Measurements from ENCODE around the gene CBX2. TPM values are rescaled to one million over a fixed set of nuclear protein-coding genes. Genes with fewer than 3 reads are reported as not detected.

The CBX2 gene
- total RNA-seq, 1 experiment from 2014 or later = 4.8 TPM

DNA sequence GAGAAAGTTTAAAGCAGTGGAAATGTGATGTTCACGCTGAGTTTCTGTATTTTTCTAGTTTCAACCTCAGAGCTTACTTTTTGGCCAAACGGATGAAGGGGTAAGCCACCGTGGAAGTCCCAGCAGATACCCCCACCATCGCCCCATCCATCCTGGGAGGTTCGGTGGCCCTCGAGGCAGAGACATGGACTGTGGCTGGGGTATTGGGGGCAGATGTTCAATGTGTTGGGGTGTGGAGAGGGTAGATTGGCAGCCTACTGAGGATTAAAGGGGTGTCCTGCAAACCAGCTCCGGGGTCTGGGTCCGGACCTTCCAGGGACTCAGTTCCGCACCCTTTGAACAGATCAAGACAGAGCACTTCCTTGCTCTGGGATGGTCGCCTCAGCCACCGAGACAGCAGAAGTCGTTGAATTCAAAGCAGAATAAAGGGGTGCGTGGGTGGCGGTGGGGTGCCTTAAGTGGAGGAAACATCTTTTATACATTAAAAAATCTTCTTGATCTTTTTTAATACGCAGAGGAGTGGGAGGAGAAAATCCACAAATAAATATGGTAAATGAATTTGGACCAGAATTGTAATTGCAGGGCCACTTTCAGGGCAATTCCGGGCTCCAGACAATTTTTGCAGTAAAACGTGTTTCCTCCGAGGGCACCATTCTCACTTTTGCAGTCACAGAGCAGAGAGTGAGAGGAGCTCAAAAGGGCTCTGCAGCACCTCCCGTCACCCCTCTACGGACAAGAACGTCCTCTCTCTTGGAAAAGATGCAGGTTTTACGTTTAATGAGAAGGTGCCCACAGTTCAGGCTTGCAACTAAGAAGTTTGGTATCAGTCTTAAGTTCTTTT lies 27.1 kb downstream of the CBX2 start:
- Histone ChIP-seq H4K20me1 (ENCODE audit: insufficient read depth, low read depth, low read length) (no peaks in the 10 kb centered on the region), H3K4me3 (ENCODE audit: low read length) (peak overlapping the region; percentile 60), H3K79me2 (ENCODE audit: low read length) (no peaks in the 10 kb centered on the region), H3K9me2 (replicated peaks; ENCODE audit: insufficient read depth, low read length) (no peaks in the 10 kb centered on the region), H3K9ac (ENCODE audit: low read length) (peak overlapping the region; percentile 63), H3K36me3 (ENCODE audit: insufficient read depth, low read length) (no peaks in the 10 kb centered on the region), H3K27ac (ENCODE audit: low read length) (peak overlapping the region; percentile 27; the same call in 1 of the 2 replicates), H3K4me2 (ENCODE audit: low read depth, low read length, poor library complexity, severe bottlenecking) (peak overlapping the region; percentile 70), H3K9me3 (ENCODE audit: low read length) (no peaks in the 10 kb centered on the region), H3K27me3 (ENCODE audit: low read length) (no peaks in the 10 kb centered on the region), H3K4me1 (ENCODE audit: low read length) (peaks cover 48% of the 10 kb centered on the region), H2AFZ (ENCODE audit: low read length) (peak overlapping the region; percentile 59; the same call in 1 of the 2 replicates)
- no peak for DNase-seq

GRCh38 chr17:79806446-79806760 lies 28.5 kb downstream of the CBX2 start:
- Histone ChIP-seq H3K9me3 (ENCODE audit: low read length) (no peaks in the 10 kb centered on the region), H2AFZ (ENCODE audit: low read length) (no peak overlapping the region), H3K27me3 (ENCODE audit: low read length) (no peaks in the 10 kb centered on the region)

DNA sequence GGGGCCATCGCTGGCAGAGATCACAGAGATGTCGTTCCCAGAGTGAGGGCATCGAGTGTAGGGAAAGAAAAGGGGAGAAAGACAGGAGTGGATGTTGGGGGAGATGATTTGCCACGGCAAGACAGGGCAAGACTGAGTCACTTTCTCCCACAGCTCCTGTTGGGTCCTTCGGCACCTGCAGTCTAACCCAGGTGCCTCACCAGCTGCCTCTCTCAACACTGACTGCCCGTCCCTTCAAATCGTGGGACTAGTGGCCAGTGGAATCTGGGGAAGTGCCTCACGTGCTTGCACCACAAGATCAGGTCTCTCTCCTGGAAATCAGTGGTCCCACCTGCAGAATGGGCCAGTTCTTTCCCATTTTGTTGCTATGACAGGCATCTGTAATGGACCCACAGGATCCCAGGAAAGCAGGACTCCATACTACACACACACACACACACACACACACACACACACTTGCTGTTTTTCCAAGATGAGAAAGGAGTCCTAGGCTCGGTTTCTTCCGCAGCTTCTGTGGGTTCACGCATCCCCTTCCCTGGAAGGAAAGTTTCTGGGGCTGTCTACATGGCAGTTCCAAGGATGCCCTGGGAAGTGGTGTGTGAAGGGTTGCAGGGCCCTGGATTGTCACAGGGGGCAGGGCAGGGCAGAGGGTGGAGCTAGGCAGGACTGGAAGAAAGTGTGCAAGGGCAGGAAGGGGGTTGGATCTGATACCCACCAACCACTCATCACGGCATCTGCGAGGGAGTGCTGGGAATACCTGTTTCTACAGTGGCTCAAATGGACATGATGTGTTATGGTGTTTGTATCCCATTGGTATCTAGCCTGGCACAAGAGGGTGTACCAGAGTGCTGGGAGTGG lies 29.1 kb downstream of the CBX2 start:
- peaks cover 53% of the 10 kb centered on the region for H3K4me1 ChIP-seq (ENCODE audit: low read length)

More at GRCh38 chr17:79806446-79806760, 28.5 kb downstream of the CBX2 start:
- Histone ChIP-seq H3K79me2 (ENCODE audit: low read length) (no peaks in the 10 kb centered on the region), H3K36me3 (ENCODE audit: insufficient read depth, low read length) (no peaks in the 10 kb centered on the region), H3K4me2 (ENCODE audit: low read depth, low read length, poor library complexity, severe bottlenecking) (no peak overlapping the region), H4K20me1 (ENCODE audit: insufficient read depth, low read depth, low read length) (no peaks in the 10 kb centered on the region), H3K9ac (ENCODE audit: low read length) (no peak overlapping the region), H3K9me2 (replicated peaks; ENCODE audit: insufficient read depth, low read length) (no peaks in the 10 kb centered on the region), H3K27ac (ENCODE audit: low read length) (no peak overlapping the region), H3K4me1 (ENCODE audit: low read length) (peaks cover 46% of the 10 kb centered on the region), H3K4me3 (ENCODE audit: low read length) (no peak overlapping the region)
- DNase-seq = no peak

DNA sequence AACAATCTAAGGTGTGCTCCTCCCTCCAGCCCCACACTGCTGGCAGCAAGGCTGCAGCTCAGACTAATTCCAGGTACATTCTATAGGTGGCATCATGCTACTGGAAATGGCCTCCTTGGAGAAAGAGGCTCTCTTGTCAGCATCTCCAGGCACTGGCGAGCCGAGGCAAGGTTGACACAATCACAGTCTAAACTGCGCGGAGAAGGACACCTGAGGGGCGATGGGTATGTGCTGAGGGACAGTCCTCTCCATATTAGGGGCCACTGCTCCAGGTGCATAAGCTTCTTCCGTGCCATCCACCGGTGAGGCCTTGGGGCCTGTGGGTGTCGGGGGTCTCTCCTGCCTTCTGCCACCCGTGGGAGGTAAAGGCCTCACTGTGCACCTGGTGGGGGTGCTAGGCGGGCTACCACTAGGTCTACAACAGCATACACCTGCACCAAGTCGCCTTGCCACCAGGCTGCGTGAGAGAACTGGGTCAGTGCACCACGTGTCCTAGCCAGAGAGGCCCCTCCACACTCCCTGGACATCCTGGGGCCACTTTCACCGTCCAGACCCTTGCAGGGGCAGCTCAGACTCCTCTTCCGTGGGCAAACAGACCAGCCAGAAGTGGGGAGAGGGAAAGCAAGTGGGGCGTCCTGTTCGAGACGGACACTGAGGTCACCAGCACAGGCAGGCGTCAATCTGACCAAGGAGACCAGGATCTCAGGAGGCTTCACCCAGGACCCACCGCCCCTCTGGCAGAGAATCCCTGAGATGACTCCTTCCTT lies 31.0 kb downstream of the CBX2 start:
- Histone ChIP-seq H3K4me2 (ENCODE audit: low read depth, low read length, poor library complexity, severe bottlenecking) (no peak overlapping the region), H3K9ac (ENCODE audit: low read length) (peak overlapping the region; percentile 72; the same call in 1 of the 2 replicates), H3K36me3 (ENCODE audit: insufficient read depth, low read length) (no peaks in the 10 kb centered on the region), H3K27me3 (ENCODE audit: low read length) (no peaks in the 10 kb centered on the region), H3K4me1 (ENCODE audit: low read length) (peaks cover 58% of the 10 kb centered on the region), H4K20me1 (ENCODE audit: insufficient read depth, low read depth, low read length) (no peaks in the 10 kb centered on the region), H3K79me2 (ENCODE audit: low read length) (no peaks in the 10 kb centered on the region), H3K9me2 (replicated peaks; ENCODE audit: insufficient read depth, low read length) (no peaks in the 10 kb centered on the region), H3K4me3 (ENCODE audit: low read length) (no peak overlapping the region; the same call in 1 of the 2 replicates), H3K9me3 (ENCODE audit: low read length) (no peaks in the 10 kb centered on the region), H3K27ac (ENCODE audit: low read length) (no peak overlapping the region), H2AFZ (ENCODE audit: low read length) (no peak overlapping the region)
- peak; percentile 61 for DNase-seq

More for the DNA sequence above, 29.1 kb downstream of the CBX2 start:
- Histone ChIP-seq H3K36me3 (ENCODE audit: insufficient read depth, low read length) (no peaks in the 10 kb centered on the region), H3K27me3 (ENCODE audit: low read length) (no peaks in the 10 kb centered on the region), H4K20me1 (ENCODE audit: insufficient read depth, low read depth, low read length) (no peaks in the 10 kb centered on the region), H3K9me2 (replicated peaks; ENCODE audit: insufficient read depth, low read length) (no peaks in the 10 kb centered on the region), H3K79me2 (ENCODE audit: low read length) (no peaks in the 10 kb centered on the region), H3K9me3 (ENCODE audit: low read length) (no peaks in the 10 kb centered on the region), H3K4me2 (ENCODE audit: low read depth, low read length, poor library complexity, severe bottlenecking) (no peak overlapping the region), H2AFZ (ENCODE audit: low read length) (no peak overlapping the region), H3K27ac (ENCODE audit: low read length) (no peak overlapping the region), H3K4me3 (ENCODE audit: low read length) (no peak overlapping the region), H3K9ac (ENCODE audit: low read length) (no peak overlapping the region)
- no peak for DNase-seq

GRCh38 chr17:79809530-79810129 lies 31.7 kb downstream of the CBX2 start:
- Histone ChIP-seq H3K79me2 (ENCODE audit: low read length) (no peaks in the 10 kb centered on the region), H2AFZ (ENCODE audit: low read length) (no peak overlapping the region), H4K20me1 (ENCODE audit: insufficient read depth, low read depth, low read length) (no peaks in the 10 kb centered on the region), H3K4me1 (ENCODE audit: low read length) (peaks cover 51% of the 10 kb centered on the region), H3K9ac (ENCODE audit: low read length) (peak overlapping the region; percentile 72), H3K36me3 (ENCODE audit: insufficient read depth, low read length) (no peaks in the 10 kb centered on the region), H3K9me3 (ENCODE audit: low read length) (no peaks in the 10 kb centered on the region), H3K27ac (ENCODE audit: low read length) (no peak overlapping the region), H3K9me2 (replicated peaks; ENCODE audit: insufficient read depth, low read length) (no peaks in the 10 kb centered on the region), H3K4me2 (ENCODE audit: low read depth, low read length, poor library complexity, severe bottlenecking) (peak overlapping the region; percentile 61), H3K27me3 (ENCODE audit: low read length) (no peaks in the 10 kb centered on the region), H3K4me3 (ENCODE audit: low read length) (peak overlapping the region; percentile 56; the same call in 1 of the 2 replicates)
- DNase-seq = no peak

DNA sequence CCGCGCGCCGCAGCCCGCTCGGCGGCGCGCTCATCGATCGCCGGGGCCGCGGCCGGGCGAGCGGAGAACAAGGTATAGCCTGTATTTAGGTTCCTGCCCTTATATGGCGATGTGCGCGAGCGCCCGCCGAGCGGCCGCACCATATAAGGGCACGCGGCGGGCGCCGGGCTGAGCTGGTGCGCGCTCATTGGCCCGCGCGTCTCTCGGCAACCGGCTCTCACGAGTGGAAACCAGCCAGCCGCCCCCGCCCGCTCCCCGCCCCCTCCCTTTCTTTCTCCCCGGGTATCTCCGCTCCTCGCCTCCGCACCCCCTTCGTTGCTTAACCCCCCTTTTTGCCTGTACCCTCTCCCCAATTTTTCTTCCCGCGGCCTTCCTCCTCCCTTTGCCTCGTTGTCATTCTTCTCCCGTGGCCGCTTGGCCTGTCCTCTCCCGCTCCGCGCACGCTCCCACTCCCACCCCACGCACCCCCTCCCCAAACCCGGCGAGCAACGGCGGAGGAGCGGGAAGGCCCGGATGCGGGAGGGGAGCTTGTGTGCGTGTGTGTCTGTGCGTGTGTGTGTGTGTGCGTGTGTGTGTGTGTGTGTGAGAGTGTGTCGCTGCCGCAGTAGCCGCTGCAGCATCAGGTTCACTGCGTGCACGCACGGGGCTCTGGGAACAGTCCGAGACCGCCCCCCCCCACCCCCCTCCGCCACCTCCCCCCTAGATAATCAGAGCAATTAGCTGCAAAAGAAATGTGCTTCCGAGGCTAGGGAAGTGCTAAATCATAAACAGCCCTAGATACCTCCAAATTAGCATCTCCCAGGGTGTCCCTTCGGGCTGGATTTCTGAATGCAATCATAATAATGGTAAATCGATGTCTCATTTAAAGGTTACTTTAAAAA lies 32.4 kb downstream of the CBX2 start:
- Histone ChIP-seq H3K4me1 (ENCODE audit: low read length) (peaks cover 44% of the 10 kb centered on the region), H3K27me3 (ENCODE audit: low read length) (no peaks in the 10 kb centered on the region), H3K79me2 (ENCODE audit: low read length) (no peaks in the 10 kb centered on the region), H3K36me3 (ENCODE audit: insufficient read depth, low read length) (no peaks in the 10 kb centered on the region), H3K9ac (ENCODE audit: low read length) (peak overlapping the region; percentile 82), H3K9me2 (replicated peaks; ENCODE audit: insufficient read depth, low read length) (no peaks in the 10 kb centered on the region), H4K20me1 (ENCODE audit: insufficient read depth, low read depth, low read length) (no peaks in the 10 kb centered on the region), H3K9me3 (ENCODE audit: low read length) (no peaks in the 10 kb centered on the region), H3K4me3 (ENCODE audit: low read length) (peak overlapping the region; percentile 74), H3K4me2 (ENCODE audit: low read depth, low read length, poor library complexity, severe bottlenecking) (peak overlapping the region; percentile 95), H2AFZ (ENCODE audit: low read length) (peak overlapping the region; percentile 78; the same call in 1 of the 2 replicates), H3K27ac (ENCODE audit: low read length) (no peak overlapping the region)
- DNase-seq = peak; percentile 94

Data from Karpas-422 (cell line).